IPS-15b (cell line): ENCODE data around the gene ARHGEF37.

ENCODE experiments used
- H3K27me3 ChIP-seq: one replicate; pipeline ENCODE4 v1.6.1; 2013; ENCODE audit warnings: low read length; ENCODE audit not compliant: control insufficient read depth, insufficient read depth
- H3K36me3 ChIP-seq: one replicate; pipeline ENCODE4 v1.6.1; 2013; ENCODE audit warnings: low read length; ENCODE audit not compliant: control insufficient read depth, insufficient read depth
- H3K4me1 ChIP-seq: one replicate; pipeline ENCODE4 v1.6.1; 2013; ENCODE audit warnings: mild to moderate bottlenecking, low read length; ENCODE audit not compliant: control insufficient read depth, insufficient read depth
- H3K4me3 ChIP-seq: one replicate; pipeline ENCODE4 v1.5.1; 2013; ENCODE audit warnings: low read depth, low read length
- H3K9ac ChIP-seq: one replicate; pipeline ENCODE4 v1.6.1; 2013; ENCODE audit warnings: low read depth, mild to moderate bottlenecking, low read length
- H3K9me3 ChIP-seq: one replicate; pipeline ENCODE4 v1.6.1; 2013; ENCODE audit warnings: mild to moderate bottlenecking, low read length; ENCODE audit not compliant: control insufficient read depth, insufficient read depth

The ARHGEF37 gene

DNA sequence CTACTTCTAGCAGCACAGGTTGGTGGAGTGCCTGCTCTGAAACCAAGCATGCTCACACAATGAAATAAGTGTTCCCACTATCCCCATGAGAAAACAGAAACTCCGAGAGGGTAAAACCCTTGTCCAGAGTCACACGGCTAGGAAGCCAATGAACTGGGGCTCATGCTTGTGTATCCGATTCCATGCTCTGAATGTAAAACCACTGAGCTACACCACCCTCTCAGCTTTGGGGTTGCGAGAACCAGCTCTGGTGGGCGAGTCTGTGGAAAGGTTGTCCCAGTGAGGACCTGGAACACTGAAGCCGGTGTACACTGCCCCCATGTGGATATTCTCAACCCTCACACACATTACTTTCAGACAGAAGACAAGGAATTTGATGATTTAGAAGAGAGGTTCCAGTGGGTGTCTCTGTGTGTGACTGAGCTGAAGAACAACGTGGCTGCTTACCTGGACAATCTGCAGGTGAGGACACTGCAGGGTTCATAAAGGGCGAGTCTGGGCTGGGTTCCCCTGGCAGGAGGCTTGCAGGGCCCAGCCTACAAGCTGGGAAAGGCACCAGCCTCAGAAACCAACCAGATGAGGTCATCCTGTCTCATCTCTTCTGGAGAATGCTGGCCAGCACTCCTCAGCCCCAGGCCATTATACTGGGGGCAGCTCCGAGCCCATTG is 37.4 kb downstream of the ARHGEF37 start:
- Histone ChIP-seq H3K4me3 (no peak overlapping the region), H3K9me3 (no peaks in the 10 kb centered on the region), H3K27me3 (no peaks in the 10 kb centered on the region), H3K9ac (no peak overlapping the region), H3K36me3 (no peaks in the 10 kb centered on the region), H3K4me1 (no peaks in the 10 kb centered on the region)

DNA sequence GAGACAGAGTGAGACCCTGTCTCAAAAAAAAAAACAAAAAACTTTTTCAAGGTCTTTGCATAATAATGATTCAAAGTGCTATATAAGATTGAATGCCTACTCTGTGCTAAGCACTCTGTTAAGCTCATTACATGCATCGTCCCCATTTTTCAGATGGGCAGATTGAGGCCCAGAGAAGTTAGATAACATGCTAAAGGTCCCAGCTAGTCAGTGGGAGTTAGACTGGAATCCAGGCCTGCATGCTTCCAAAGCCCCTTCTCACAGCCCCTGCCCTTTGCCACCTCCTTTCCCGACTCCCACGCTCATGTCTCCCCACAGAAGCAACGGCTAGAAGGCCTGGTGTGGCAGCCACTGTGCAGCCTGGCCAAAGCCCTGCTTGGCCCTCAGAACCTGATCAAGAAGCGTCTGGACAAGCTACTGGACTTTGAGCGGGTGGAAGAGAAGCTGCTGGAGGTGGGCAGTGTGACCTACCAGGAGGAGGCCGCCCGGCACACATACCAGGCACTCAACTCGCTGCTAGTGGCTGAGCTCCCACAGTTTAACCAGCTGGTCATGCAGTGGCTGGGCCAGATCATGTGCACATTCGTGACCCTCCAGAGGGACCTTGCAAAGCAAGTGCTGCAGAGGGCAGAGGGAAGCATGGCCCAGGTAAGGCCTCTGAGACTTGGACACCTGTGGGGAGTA is 40.3 kb downstream of the ARHGEF37 start:
- no peak overlapping the region for H3K9ac ChIP-seq
- H3K9me3 ChIP-seq = no peaks in the 10 kb centered on the region
- no peak overlapping the region for H3K4me3 ChIP-seq
- no peaks in the 10 kb centered on the region for H3K36me3 ChIP-seq
- no peaks in the 10 kb centered on the region for H3K4me1 ChIP-seq
- no peaks in the 10 kb centered on the region for H3K27me3 ChIP-seq

DNA sequence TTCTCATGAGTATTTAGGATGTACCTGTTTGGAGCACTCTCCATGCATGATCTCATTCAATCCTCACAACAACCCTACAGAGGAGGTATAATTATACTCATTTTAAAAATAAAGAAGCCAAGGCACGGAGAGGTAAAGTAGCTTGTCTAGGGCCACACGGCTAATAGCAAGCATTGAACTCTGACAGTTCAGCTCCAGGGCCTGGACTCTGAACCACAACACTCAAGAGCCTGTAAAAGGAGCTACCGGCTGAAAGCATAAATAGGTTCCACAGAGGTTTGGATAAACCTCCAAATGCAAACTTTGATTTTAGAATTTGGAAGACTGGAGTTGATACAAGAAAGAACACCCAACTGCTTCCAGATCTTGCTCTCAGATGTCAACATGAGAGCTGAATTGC is 41.2 kb downstream of the ARHGEF37 start:
- H3K36me3 ChIP-seq = no peaks in the 10 kb centered on the region
- no peaks in the 10 kb centered on the region for H3K27me3 ChIP-seq
- no peaks in the 10 kb centered on the region for H3K9me3 ChIP-seq
- no peaks in the 10 kb centered on the region for H3K4me1 ChIP-seq
- no peak overlapping the region for H3K4me3 ChIP-seq
- H3K9ac ChIP-seq = no peak overlapping the region

DNA sequence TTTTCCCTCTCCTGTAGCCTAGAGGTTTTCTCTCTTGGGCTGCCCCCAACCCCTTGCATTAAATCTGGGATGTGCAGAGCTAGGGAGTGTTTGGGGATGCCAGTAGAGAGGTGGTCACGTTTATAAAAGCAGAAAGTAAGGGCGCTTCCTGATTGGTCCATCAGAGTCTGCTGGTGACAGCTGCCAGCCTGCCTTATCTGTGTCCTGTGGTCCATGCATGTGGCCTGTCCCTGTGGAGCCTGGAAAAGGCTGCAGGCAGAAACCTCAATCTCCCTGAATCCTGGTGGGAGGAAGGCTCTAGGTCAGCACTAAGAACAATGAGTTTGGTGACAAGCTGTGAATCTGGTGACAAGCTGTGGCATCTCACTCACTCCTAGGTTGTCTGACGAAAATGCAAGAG is 42.2 kb downstream of the ARHGEF37 start:
- H3K4me1 ChIP-seq = no peaks in the 10 kb centered on the region
- no peaks in the 10 kb centered on the region for H3K36me3 ChIP-seq
- H3K9ac ChIP-seq = no peak overlapping the region
- no peak overlapping the region for H3K4me3 ChIP-seq
- H3K27me3 ChIP-seq = no peaks in the 10 kb centered on the region
- no peaks in the 10 kb centered on the region for H3K9me3 ChIP-seq

DNA sequence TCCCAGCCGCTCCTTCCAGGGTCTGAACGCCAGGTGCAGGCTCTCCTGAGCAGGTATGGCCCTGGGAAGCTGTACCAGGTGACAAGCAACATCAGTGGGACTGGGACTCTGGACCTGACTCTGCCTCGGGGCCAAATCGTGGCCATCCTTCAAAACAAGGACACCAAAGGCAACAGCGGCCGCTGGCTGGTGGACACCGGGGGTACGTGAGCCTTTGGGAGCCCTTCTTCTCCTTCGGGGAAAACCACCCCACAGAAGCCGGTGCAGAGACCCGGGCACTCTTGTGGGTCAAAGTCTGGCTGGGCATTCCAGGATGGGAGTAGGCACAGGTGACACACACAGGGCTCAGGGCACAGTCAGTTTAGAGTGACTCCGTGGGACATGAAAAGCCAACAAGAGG is 45.8 kb downstream of the ARHGEF37 start:
- H3K36me3 ChIP-seq = no peaks in the 10 kb centered on the region
- no peaks in the 10 kb centered on the region for H3K27me3 ChIP-seq
- H3K9me3 ChIP-seq = no peaks in the 10 kb centered on the region
- peaks cover 1% of the 10 kb centered on the region for H3K4me1 ChIP-seq
- H3K9ac ChIP-seq = no peak overlapping the region
- H3K4me3 ChIP-seq = no peak overlapping the region

DNA sequence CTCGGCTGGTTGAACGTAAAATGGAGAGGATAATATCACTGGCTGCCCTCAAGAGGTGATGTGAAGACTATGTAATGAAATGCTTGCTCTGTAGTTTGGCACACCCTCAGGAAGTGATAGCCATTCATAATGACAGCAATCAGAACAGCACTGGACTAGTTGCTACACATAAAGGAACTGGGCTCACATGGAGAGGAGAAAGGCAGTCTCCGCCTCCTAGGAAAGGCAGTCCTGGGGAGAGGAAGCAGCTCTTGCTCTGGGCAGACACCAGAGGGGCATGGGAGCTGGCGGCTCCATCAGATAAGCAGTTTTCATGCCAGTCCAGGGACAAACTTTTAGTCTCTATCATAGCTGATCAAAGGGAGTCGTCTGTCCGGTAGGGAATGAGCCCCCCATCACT is 46.9 kb downstream of the ARHGEF37 start:
- Histone ChIP-seq H3K27me3 (no peaks in the 10 kb centered on the region), H3K9me3 (no peaks in the 10 kb centered on the region), H3K9ac (no peak overlapping the region), H3K4me3 (no peak overlapping the region), H3K4me1 (peaks cover 12% of the 10 kb centered on the region), H3K36me3 (no peaks in the 10 kb centered on the region)

DNA sequence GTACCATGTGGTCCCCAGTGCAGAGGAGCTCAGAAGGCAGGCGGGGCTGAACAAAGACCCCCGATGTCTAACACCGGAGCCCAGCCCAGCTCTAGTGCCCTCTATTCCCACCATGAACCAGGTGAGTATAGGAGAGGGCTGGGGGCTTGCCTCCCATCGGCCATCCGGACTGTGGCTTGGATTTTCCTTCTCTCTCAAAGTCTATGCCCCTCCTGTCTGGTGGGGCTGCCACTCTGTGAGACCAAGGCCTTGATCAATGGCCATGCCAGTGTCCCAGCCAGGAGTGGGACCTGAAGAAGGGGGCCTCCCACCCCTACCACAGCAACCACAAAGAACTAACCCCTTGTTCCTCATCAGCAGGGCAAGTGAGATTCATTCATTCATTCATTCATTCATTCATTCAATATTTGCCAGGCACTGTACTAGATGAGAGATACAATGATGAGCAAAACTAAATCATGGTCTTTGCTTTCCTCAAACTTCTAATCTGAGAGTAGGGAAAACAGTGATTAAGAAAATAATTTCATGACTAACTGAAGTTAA is 47.6 kb downstream of the ARHGEF37 start:
- Histone ChIP-seq H3K4me1 (peaks cover 15% of the 10 kb centered on the region), H3K9me3 (no peaks in the 10 kb centered on the region), H3K9ac (no peak overlapping the region), H3K36me3 (no peaks in the 10 kb centered on the region), H3K27me3 (no peaks in the 10 kb centered on the region), H3K4me3 (no peak overlapping the region)

DNA sequence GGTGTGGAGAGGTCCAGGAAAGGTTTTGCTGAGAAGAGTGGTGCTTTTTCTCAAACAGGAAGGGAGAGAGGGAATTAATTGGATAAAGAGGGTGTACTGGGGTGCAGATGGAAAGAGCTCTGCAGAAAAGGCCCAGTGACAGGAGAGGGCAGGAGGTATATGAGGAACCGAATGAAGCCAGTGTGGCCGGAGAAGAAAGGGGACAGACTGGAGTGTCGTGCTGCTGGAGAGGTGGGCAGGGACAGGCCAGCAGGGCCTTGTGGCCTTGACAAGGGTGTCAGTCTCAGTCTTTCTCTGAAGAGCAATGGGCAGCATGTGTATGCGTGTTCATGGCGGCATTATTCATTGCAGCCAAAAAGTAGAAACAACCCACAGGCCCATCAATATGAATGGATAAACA is 48.1 kb downstream of the ARHGEF37 start:
- no peaks in the 10 kb centered on the region for H3K27me3 ChIP-seq
- H3K4me3 ChIP-seq = no peak overlapping the region
- no peaks in the 10 kb centered on the region for H3K36me3 ChIP-seq
- H3K9ac ChIP-seq = no peak overlapping the region
- H3K4me1 ChIP-seq = peaks cover 15% of the 10 kb centered on the region
- no peaks in the 10 kb centered on the region for H3K9me3 ChIP-seq

DNA sequence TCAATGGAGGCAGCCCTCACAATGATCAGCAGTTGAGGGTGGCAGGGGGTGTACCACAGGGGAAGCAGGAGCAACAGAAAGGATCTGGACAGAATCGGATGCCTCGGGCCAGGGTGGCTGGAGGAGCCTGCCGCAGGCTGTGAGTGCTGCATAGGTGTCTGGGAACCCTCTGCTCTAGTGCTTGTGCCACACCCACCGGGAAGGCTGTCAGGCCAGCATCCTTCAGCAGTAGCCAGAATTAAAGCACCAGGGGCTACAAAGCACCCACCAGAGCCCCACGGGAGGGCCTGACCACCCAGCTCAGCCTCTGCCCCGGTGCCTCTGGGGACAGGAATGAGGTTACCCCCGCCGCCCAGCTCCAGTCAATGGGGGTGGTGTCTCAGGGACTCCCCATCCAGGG is 49.0 kb downstream of the ARHGEF37 start:
- Histone ChIP-seq H3K4me1 (peaks cover 15% of the 10 kb centered on the region), H3K27me3 (no peaks in the 10 kb centered on the region), H3K36me3 (no peaks in the 10 kb centered on the region), H3K4me3 (no peak overlapping the region), H3K9ac (no peak overlapping the region), H3K9me3 (no peaks in the 10 kb centered on the region)

DNA sequence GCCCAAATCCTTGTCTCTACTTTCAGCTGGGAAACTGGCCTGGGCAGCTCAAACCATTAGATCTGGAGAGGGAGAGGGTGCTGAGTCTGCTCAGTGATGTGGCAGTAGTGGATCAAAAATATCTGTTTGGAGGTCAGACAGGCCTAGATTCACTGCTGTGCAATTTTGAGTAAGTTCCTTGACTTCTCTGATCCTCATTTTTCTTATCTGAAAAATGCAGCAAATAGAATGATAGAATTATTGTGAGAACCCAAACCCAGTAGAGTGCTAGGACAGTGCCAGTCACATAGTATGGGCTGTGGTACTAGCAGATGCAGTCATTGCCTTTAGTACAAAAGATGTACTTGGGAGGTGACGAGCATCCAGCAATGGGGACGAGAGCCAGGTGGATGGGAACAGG is 50.2 kb downstream of the ARHGEF37 start:
- H3K4me1 ChIP-seq = peaks cover 15% of the 10 kb centered on the region
- H3K36me3 ChIP-seq = no peaks in the 10 kb centered on the region
- no peak overlapping the region for H3K9ac ChIP-seq
- H3K27me3 ChIP-seq = no peaks in the 10 kb centered on the region
- H3K9me3 ChIP-seq = no peaks in the 10 kb centered on the region
- H3K4me3 ChIP-seq = no peak overlapping the region

DNA sequence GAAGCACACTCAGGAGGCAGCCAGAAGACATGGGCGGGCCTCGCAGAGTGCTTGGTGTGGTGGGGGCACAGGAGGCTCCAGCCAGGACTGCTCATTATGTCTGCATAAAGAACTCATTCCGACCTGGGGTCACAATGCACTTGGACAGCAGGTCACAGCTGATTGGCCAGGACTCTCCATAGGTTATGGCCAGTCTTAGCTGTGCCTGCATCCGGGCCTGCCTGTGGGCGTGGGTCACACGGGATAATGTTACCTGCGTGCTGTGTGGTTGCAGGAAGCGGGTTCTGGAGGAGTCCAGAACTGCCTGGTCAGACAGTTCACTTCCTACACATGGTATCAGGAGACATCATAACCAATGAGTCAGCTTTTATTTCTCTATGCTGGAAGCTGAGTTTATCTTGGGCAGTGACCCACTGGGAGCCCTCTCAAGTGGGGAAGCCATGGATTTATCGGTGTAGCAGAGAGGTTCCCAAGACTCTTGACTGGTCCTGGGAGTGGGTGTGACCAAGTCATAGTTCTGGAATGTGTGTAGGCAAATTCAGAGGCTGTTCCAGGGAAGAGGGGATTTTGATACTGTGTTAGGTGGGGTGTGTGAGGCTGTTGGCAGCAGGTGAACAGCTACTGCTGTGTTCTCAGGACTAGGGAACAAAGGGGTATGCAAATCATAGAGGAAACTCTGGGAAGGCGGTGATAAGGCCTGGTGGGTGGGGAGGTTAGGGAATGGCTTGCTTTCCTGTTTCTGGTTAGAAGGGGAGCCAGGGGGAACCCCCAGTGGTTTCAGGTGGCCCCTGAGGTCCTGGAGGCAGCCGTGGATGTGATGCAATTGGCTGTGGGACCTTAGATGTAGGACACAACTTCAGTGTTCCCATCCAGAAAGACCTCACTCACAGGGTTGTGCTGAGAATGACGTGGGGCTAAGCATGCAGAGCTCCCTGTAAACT is 51.3 kb downstream of the ARHGEF37 start:
- Histone ChIP-seq H3K4me1 (peaks cover 15% of the 10 kb centered on the region), H3K27me3 (no peaks in the 10 kb centered on the region), H3K4me3 (no peak overlapping the region), H3K9me3 (no peaks in the 10 kb centered on the region), H3K36me3 (no peaks in the 10 kb centered on the region), H3K9ac (no peak overlapping the region)
